GM19468 (cell line): ENCODE results near the gene HECA.
"Not testable (repeated sequence)": the region's sequence is repeated elsewhere in the genome, so short reads cannot be mapped to it uniquely, and the experiment has no call there.

Experiments
- ATAC-seq: cut with Tn5 transposase; IDR thresholded peaks from one replicate; pipeline ENCODE4 v1.9.1; 2021; ENCODE audit warnings: mild to moderate bottlenecking, moderate library complexity, moderate number of reproducible peaks; ENCODE audit not compliant: unreplicated experiment; ENCODE audit errors: extremely low read depth

HECA gene

DNA sequence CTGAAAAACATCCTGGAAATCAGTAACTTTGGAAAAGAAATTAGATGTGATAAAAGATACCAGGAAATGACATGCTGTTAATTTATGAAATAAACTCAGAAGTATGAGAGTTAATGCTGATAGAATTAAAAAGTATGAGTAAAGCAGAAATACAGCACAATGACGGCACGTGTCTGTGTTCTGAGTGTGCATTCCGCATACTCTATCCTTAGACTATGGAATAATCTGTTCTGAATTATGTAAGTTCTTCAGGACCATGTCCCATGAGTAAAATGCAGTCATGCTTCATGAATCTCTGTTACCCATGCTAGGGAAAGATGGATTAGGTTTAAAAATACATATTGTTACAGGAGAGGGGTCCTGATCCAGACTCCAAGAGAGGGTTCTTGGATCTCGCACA lies 21.7 kb downstream of the HECA start:
- ATAC-seq: no peak

DNA sequence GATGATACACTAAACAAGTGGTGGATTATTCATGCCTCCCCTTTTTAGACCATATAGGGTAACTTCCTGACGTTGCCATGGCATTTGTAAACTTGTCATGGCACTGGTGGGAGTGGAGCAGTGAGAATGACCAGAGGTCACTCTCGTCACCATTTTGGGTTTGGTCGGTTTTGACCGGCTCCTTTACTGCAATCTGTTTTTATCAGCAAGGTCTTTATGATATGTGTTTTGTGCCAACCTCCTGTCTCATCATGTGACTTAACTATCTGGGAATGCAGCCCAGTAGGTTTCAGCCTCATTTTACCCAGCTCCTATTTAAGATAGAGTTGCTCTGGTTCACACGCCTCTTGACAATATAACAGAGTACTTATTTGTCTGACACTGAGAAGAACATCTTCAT lies 22.2 kb downstream of the HECA start:
- ATAC-seq: not testable (repeated sequence)

DNA sequence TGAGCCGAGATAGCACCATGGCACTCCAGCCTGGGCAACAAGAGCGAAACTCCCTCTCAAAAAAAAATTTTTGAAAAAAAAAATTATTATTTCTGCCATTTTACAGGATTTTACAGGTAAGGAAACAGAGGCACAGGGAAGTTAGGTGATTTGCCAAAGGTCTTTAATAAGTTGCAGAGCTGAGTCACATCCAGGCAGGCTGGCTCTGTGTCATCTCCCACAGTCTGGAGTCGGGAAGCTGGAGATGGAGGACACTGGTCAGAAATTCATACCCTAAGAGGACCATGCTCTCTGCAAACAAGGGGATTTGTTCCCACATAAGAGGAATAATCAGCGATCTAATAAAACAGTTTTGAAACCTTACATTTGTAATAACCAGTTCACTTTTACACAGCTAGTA lies 24.1 kb downstream of the HECA start:
- ATAC-seq: no peak

DNA sequence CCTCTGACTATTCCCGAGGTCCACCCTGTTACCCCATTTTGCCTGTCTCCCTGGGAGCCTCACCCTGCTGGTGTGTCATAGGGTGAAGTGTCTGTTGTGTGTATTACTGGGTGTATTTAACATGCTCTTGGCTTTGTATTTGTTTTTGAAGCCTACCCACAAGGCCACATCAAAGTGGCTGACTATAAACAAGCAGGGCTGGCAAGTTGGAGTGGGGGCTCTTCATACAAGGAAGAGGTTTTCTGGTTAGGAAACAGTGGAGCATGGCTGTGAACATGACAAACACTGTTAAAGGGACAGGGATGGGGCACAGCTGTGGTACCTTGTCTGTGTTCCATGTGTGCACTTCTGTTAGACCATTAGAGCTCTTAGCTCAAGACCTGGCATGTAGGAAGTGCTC lies 26.3 kb downstream of the HECA start:
- ATAC-seq: no peak

DNA sequence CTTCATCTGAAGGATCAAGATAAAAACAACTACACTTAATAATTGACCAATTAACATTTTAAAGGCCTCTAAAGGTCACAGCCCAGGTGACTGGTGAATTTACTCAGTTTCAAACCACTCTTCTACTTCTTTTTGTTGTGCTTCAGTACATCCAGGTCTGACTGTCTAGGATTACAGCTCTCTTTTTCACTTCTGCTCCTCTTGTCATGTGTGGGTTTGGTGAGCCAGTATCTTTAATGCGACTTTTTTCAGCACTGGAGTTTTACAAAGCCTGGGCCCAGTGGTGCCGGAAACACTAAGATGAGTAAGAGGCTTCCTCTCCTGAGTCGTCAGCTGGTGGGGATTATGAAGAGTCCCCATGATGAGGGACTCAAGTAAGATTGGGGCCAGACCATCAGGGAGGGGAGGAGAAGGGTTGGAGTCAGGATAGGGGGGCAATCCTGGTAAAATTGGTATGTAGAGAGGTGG lies 27.0 kb downstream of the HECA start:
- ATAC-seq: peak; percentile 98

DNA sequence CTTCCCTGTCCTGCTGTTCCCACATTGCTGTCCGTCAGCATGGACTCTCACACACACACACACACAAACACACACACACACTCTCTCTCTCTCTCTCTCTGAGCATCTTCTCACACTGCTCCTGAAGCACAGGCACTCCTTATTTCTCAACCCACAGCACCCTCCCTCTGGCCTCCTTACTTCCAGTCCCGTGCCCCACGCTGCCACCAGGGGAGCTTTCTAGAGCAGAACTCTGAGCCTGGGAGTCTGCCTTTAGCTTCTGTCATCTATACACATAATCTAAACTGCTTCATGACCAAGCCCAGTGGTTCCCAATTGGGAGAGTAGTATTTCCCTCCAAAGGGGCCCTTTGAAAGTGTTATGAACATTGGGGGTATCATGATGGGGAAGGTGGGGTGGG lies 29.1 kb downstream of the HECA start:
- ATAC-seq: no peak

DNA sequence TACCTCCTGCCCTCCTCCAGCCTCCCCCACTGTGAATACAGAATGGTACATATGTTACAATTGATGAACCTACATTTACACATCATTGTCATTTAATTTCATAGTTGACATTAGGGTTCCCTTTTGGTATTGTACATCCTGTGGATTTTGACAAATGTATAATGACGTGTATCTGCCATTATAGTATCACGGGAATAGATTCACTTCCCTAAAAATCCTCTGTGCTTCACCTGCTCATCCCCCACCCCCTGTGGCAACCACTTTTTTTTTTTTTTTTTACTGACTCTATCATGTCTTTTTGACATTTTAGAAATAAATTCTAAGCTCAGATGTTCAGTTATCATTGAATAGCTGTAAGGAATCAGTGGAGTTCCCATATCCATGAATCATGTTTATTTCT lies 30.4 kb downstream of the HECA start:
- no peak for ATAC-seq

DNA sequence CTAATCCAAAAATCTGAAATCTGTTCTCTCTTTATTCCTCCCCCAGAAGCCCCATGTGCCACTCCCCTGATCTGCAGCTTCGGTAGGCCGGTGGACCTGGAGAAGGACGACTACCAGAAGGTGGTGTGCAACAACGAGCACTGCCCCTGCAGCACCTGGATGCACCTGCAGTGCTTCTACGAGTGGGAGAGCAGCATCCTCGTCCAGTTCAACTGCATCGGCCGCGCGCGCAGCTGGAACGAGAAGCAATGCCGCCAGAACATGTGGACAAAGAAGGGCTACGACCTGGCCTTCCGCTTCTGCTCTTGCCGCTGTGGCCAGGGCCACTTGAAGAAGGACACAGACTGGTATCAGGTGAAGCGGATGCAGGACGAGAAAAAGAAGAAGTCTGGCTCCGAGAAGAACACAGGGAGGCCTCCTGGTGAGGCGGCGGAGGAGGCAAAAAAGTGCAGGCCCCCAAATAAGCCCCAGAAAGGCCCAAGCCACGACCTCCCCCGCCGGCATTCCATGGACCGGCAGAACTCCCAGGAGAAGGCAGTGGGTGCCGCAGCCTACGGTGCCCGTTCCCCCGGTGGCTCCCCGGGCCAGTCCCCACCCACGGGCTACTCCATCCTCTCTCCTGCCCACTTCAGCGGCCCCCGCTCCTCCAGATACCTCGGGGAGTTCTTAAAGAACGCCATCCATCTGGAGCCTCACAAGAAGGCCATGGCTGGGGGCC lies 31.5 kb downstream of the HECA start:
- ATAC-seq: no peak

DNA sequence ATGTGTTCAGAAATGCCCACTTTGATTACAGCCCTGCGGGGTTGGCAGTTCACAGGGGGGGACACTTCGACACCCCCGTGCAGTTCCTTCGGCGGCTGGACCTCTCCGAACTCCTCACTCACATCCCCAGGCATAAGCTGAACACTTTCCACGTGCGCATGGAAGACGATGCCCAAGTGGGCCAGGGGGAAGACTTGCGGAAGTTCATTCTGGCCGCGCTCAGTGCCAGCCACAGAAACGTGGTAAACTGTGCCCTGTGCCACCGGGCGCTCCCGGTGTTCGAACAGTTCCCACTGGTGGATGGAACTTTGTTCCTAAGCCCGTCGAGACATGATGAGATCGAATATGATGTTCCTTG lies 32.1 kb downstream of the HECA start:
- no peak for ATAC-seq

DNA sequence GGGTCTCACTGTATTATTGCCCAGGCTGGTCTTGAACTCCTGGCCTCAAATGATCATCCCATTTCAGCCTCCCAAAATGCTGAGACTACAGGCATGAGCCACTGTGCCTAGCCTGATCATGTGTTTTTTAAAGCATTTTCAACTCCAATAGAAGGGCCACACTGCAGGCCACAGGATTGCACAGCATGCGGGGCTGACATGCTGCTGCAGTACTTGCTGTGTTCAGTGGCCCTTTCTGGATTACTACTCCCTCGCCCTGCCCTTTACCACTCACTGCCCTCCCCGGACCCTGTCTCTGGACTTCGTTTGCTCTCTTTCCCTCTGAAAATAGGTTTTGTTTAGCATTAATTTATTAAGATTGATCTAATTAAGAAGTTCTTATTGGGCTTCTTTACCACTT lies 37.3 kb downstream of the HECA start:
- ATAC-seq: no peak

DNA sequence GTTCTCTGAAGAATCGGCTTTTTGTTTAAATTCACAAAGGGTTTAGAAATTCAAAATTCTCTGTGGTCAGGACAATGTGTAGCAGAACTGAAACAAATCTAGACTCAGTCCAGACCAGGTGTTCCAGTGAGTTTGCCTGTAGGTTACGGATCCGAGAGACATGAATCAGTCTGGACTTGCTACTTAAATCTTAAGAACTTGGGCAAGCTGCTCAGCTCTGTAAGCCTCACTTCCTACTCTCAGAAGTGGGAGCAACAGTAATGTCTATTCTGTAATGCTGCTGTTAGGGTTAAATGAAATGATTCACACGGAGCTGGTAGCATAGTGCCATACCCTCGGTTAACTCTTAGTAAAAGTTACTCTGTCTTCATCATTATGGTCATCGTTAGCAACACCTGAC lies 37.7 kb downstream of the HECA start:
- no peak for ATAC-seq

DNA sequence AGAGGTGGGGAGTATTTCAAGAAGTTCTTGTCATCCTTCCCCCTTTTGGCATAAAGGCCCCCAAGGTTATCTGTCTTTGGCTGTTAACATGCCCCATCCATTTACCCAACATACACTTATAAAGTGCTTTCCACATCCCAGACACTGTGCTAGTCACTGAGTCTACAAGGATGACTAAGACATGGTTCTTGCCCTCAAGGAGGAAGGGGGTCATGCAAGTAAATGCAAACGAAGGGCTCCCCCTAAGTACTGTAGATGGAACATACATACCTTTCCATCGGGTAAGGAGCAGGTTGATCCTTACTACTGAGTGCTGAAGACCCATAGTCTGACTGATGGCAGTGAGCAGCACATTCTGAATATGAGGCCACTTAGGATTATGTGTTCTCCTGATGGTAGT lies 38.3 kb downstream of the HECA start:
- ATAC-seq: no peak

DNA sequence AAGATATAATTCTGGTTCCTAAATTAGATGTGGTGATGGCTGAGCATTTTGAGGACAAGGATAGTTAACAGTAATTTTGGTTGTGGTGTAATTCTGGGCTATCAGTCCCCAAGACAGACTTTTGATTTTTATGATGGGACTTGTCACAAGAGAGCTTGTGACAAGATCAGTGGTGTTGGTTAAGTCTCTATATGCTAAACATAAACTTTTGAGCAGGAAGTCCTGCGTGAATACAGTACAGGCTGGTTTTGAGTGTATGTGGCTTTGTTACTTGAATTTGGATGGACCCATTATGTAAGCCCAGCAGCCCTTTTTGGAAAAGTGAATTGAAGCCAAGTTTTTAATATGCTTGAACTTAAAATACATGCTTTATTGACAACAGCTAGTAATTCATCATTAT lies 38.9 kb downstream of the HECA start:
- no peak for ATAC-seq

DNA sequence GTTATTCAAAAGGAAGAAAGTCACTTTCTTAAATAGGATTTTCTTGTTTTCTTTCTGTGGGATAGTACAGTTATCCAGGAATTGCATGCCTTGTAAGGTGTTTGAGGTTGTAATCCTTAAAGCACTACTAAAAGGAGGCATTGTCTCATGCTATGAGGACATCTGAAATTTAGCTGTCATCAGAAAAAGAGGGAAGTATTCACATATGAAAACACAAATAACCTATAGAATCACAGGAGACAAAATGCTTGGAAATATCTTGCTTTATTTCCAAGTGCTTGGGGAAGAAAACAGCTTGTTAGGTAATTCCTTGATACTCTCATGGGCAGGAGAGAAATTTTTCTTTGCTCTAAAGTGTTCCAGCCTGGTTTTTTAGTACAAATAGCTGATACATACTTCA lies 40.1 kb downstream of the HECA start:
- no peak for ATAC-seq

DNA sequence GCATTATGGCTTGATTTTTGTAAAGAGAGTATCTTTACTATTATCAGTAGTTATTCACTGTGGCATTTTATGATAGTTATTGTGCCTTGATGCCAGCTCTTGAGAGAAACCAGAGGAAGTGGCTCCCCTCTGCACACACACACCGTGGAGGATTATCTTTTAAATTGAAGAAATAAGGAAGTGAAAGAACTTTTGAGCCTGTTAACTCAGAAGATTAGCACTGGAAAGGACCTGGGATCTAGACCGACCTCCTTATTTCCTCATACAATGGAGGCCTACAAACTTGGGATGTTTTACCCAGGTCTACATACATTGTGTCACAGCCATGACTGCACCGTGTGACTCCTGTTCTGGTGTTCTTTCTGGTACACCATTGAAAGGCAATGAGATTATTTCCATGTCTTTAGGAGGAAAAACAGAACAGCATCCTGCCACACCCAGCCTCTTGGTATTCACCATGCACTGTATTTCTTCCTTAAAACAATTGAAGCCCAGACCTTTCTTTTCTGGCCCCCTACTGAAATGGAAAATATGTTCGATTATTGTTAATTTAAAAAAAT lies 40.6 kb downstream of the HECA start:
- ATAC-seq: peak; percentile 37

DNA sequence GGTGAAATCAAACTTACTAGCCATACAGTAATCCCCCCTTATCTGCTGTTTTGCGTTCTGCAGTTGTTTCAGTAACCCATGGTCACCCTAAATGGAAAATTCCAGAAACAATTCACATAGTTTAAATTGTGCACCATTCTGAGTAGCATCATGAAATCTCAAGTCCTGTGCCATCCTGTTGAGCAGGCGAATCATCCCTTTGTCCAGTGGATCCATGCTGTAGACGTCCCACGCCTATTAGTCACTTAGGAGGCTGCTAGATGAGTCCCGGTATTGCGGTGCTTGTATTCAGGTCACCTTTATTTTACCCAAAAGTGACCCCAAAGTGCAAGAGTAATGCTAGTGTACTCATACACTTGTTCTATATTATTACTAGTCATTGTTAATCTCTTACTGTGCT lies 46.4 kb downstream of the HECA start:
- no peak for ATAC-seq

DNA sequence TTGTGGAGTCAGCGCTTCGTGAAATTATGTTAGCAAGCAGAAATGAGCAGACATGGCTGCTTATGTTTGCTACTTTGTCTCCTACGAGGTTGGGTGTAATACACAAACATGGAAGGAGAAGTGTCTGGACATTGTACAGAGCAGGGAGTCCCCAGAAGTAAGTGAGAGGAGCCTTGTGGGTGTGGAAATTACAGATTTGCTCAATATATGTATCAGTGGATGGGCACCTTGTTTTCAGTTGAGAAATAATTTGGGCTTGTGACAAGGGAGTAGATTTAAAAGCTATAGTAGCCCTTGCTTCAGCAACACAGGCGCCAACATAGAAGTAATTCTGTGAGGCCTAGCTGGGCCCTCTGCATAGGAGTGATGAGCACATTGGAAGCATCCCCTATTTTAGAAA lies 49.2 kb downstream of the HECA start:
- ATAC-seq: no peak

DNA sequence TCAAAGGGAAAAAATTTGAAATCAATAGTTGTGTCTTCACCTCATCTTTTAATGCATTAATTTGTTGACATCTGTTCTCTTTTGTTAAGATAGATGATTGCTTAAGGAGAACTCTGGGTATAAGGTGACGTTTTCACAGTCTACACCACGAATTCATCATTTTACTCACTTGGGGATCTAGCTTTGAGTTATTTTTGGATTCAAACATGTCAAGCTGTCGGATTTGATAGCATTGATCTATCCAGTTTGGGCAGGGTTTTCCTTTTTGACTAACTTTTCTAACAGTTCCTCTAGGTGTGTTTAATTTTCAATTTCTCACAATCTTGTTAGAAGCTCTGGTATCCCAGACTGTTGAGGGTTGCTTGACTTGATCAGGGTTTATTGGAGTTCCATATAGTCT lies 49.6 kb downstream of the HECA start:
- ATAC-seq: no peak

DNA sequence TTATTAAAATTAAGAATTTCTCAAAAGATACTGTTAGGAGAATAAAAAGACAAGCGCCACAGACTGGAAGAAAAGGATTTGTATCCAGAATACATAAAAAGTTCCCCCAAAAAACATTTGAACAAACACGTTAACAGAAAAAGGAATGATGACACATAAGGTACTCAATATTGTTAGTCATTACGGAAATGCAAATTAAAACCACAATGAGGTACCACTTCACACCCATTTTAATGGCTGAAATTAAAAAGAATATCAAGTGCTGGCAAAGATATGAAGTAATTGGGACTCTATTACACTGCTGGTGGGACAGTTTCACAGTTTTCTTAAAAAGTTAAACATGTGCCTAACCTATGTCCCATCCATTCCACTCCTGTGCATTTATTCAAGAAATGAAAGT lies 51.4 kb downstream of the HECA start:
- ATAC-seq: no peak

DNA sequence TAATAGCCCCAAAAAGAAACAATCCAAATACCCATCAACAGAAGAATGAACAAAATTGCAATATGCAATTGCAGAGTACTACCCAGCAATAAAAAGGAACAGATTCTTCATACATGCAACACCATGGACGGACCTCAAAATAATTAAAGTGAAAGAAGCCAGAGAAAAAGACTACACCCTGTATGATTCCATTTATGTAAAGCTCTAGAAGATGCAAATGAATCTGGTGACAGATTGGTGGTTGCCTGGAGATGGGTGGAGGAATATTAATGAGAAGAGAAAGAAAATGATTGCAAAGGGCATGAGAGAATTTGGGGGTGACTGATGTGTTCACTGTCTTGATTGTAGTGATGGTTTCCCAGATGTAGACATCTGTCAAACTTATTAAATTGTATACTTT lies 51.8 kb downstream of the HECA start:
- no peak for ATAC-seq

DNA sequence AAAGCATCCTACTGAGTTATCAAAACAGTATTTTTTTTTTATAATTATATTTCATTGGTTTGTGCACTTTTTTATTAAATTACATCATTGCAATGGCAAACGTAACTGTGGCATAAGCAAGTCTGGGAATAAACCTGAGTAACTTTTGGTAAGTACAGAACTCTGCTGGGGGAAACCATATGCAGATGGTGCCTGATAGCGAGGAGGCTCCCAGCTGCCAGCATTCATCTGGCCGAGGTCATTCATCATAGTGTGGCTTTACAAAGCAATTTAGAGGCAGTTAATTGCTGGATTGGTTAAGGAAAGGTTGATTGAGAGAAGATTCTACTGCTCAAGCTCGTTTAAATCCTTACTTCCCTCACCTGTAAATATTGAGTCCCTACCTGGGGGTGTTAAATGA lies 52.6 kb downstream of the HECA start:
- no peak for ATAC-seq

DNA sequence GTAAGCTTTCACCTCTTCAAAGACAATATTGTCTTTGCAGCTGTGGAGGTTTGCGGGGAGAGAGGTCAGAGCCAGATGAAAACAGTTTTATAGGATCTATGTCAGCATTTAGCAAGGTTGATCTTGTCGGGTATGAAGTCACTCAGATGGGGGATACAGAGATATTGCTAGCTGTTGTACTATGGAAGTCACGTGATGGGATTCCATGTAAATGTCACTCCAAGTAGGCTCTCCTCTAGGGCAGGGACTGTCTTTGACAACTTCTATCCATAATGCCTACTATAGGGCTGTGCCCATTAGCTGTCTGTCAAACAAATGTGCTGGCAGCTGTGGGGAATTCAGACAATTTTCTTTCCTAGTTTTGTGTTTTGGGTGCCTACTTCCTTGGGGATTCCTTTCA lies 54.8 kb downstream of the HECA start:
- no peak for ATAC-seq
